Left lung (tissue), 10 donors: ENCODE measurements around the gene MYH9. TPM values are rescaled to one million over a fixed set of nuclear protein-coding genes. Genes with fewer than 3 reads are reported as not detected.

Experiments
- ATAC-seq: fragments of 200-7000 bp; cut with Tn5 transposase; one replicate; pipeline ENCODE4 v1.9.1; 2020; ENCODE audit warnings: moderate library complexity
- DNase-seq, 4 donors: peaks; one replicate each; pipeline ENCODE4 v3.0.0-alpha.2; 2013 to 2020
- H3K27ac ChIP-seq, 2 donors: fragments of 200-600 bp; sonication (generic) in 1 of 2; one replicate each; pipeline versions ENCODE4 v1.5.0 to v1.8.0; 2020 to 2021
- H3K27me3 ChIP-seq, 2 donors: fragments of 200-600 bp; sonication (generic) in 1 of 2; one replicate each; pipeline versions ENCODE4 v1.5.0 to v1.8.0; 2020 to 2021
- H3K36me3 ChIP-seq, 2 donors: fragments of 200-600 bp; sonication (generic) in 1 of 2; one replicate each; pipeline versions ENCODE4 v1.5.0 to v1.8.0; 2020 to 2021
- H3K4me1 ChIP-seq, 2 donors: fragments of 200-600 bp; one replicate each; pipeline ENCODE4 v1.8.0; 2021
- H3K4me3 ChIP-seq, 2 donors: fragments of 200-600 bp; sonication (generic) in 1 of 2; one replicate each; pipeline versions ENCODE4 v1.5.0 to v1.8.0; 2020 to 2021; ENCODE audit warnings: mild to moderate bottlenecking in 1 of 2
- H3K9me3 ChIP-seq, 2 donors: fragments of 200-600 bp; sonication (generic) in 1 of 2; one replicate each; pipeline versions ENCODE4 v1.5.0 to v1.8.0; 2020 to 2021
- intact Hi-C, 2 donors: fragments of 100-400 bp; cut with DNase I; formaldehyde crosslinking; loops; one replicate each; pipeline versions ENCODE4 v1.11.2 to v1.14.2; 2022
- polyA plus RNA-seq, 6 donors: library from polyadenylated mRNA; unstranded; fragments of 120-200 nt; gene quantifications; one replicate each; pipeline ENCODE4 v1.2.1, GENCODE V29; 2013; ENCODE audit not compliant: insufficient read length in 6 of 6
- total RNA-seq, 2 donors: library from RNA; stranded (reverse); fragmentation: NEBNext Ultra II Directional; extraction: Animal tissue kit (Norgen Biotek cat#: 25700); gene quantifications; one replicate each; pipeline ENCODE4 v1.2.1, GENCODE V29; 2021
- TF ChIP-seq, protein P1 (sequence below), 2 donors: fragments of 200-600 bp; sonication (generic) in 1 of 2; IDR thresholded peaks; one replicate each; pipeline versions ENCODE4 v1.5.0 to v1.8.0; 2021; ENCODE audit warnings: antibody characterized with exemption in 2 of 2
- donor health status: DM: no; HTN: yes; CAD: no.
- donor health status: DM: no; HTN: no; CAD: no.

Gene MYH9
- total and polyA plus RNA-seq, 8 donors = 225 to 761 (median 270) TPM

DNA sequence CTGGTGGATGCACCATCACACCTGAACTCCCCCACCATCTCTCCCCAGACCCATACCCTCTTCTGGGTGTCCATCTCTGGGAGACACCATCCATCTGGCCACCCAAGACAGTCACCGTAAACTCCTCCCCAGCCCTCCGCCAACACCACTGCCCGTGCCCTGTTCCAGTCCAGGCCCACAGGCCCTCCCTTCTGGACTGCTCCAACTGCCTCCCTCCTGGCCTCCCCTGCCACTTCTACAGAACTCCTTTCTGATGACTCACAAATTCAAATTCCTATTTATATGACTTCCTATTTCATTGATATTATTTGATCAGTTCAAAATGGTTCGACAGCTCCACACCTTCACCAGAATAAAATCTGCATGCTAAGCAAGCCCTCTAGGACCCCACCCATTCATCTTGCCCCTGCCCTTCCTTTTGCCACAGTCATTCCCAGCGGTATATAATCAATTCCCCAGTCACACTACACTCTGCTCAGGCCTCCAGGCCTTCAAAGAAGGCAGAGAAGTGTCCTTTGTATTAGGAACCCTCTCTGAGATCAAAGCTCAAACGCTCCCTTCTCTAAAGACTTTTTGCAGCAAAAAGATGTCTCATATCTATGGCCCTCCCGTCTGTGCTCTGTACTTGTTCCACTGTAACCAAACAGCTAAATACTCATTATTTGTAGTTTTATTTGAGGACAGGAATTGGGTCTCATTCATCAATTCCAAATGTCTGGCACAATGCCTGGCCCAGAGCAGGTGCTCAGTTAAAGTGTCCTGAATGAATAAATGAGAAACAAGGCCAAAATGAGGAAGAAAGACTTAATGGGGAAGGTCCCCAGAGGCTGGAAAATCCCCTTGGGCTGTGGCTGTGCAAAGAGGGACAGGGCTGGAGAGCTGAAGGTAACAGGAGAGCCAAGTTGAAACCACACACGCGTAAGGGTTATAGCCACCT, 29.0 kb downstream of the MYH9 start:
- Histone ChIP-seq H3K9me3 (no peaks in the 10 kb centered on the region), H3K27me3 (no peaks in the 10 kb centered on the region), H3K27ac (peak overlapping the region; percentile 70 to 83), H3K4me1 (peaks cover 71 to 97% of the 10 kb centered on the region in 2 donors), H3K4me3 (no peak overlapping the region), H3K36me3 (peaks cover 0 to 13% of the 10 kb centered on the region in 2 donors)
- no peak for DNase-seq
- TF ChIP-seq, protein P1, sequence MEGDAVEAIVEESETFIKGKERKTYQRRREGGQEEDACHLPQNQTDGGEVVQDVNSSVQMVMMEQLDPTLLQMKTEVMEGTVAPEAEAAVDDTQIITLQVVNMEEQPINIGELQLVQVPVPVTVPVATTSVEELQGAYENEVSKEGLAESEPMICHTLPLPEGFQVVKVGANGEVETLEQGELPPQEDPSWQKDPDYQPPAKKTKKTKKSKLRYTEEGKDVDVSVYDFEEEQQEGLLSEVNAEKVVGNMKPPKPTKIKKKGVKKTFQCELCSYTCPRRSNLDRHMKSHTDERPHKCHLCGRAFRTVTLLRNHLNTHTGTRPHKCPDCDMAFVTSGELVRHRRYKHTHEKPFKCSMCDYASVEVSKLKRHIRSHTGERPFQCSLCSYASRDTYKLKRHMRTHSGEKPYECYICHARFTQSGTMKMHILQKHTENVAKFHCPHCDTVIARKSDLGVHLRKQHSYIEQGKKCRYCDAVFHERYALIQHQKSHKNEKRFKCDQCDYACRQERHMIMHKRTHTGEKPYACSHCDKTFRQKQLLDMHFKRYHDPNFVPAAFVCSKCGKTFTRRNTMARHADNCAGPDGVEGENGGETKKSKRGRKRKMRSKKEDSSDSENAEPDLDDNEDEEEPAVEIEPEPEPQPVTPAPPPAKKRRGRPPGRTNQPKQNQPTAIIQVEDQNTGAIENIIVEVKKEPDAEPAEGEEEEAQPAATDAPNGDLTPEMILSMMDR (IDR thresholded peaks at IDR 0.05) = no peak
- peak; percentile 9 for ATAC-seq
- intact Hi-C loops = no loop called here

DNA sequence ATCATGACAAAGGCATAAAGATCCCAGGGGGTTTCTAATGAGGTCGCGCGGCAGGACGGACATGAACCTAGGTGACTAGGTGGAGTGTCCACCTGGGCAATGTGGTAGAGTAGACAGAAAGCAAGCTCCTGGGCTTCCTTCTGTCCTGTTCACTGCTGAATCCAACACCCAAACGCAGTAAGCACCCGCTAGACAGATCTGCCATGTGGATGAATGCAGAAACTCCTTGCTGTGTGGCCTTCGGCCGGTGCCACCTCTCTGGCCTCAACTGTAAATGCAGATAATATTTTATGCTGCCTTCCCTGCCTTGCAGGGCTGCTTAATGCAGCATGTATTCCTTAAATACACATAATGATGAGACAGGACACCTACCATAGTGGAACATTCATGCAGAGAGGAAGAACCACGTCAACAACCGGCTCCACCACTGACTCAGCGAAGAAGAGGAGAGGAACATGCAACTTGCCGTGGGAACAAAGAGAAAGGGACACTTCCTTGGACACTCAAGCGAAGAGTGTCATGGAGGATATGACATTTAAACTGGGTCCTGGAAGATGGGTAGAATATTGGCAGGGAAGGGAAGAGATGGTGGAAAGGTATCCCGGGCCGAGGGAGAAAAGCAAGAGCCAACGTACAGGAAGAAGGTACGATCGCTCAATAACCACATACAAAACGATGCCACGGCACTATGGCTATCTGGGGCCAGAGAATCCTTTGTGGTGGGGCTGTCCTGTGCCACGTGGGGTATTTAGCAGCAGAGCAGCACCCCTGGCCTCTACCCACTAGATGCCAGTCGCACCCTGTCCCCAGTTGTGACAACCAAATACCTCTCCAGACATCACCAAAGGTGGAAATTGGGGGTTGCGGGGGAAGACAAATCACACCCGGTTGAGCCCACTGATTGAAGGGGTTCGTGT, 30.8 kb downstream of the MYH9 start:
- Histone ChIP-seq H3K27ac (peak overlapping the region; percentile 70 to 83), H3K9me3 (no peaks in the 10 kb centered on the region), H3K4me1 (peaks cover 61 to 97% of the 10 kb centered on the region in 2 donors), H3K27me3 (no peaks in the 10 kb centered on the region), H3K36me3 (peaks cover 0 to 6% of the 10 kb centered on the region in 2 donors), H3K4me3 (no peak overlapping the region)
- intact Hi-C loops = no loop called here
- ATAC-seq (no peak), DNase-seq (no peak)
- TF ChIP-seq, protein P1 (IDR thresholded peaks at IDR 0.05) = no peak

DNA sequence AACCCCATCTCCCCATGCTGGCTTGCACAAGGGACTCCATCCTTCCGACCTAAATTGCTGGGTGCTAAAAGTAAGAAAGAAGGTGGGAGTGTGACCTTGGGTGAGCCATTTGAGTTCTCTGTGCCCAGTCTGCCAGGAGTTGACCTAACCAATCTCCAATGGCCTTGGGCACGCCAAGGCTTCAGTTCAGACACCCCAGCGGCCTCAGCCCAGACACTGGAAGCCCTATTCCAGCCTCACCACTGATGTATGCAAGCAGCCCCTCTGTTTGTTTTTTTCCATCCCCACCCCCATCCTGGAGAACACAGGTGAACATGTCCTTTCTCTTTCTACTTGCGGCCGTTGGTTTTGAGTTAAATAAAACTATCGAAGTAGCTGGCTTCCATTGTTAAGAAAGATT, 31.9 kb downstream of the MYH9 start:
- TF ChIP-seq, protein P1 (IDR thresholded peaks at IDR 0.05) = no peak
- peaks cover 61 to 97% of the 10 kb centered on the region in 2 donors for H3K4me1 ChIP-seq
- peaks cover 0 to 3% of the 10 kb centered on the region in 2 donors for H3K36me3 ChIP-seq
- ATAC-seq = no peak
- H3K27me3 ChIP-seq = no peaks in the 10 kb centered on the region
- H3K4me3 ChIP-seq = no peak overlapping the region
- H3K27ac ChIP-seq = peak overlapping the region; percentile 76 to 83
- DNase-seq = no peak
- no peaks in the 10 kb centered on the region for H3K9me3 ChIP-seq
- intact Hi-C loops = no loop called here

DNA sequence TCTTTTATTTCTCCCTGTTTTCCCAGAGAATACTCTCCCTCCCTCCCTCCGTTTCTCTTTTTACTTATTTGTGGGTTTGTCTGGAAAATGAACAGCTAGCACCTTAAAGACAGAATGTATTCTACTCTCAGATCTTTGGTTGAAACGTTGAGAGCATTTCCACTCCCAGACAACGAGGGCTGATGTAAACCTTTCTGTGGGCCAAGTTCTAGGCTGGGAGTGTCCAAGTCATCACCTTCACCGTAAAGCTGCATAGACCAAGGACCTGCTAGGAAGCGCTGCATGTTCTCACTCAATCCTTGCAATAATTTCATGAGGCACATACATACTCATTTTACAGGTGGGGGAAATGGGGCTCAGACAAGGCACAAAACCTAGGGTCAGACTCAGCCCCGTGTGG, 32.4 kb downstream of the MYH9 start:
- TF ChIP-seq, protein P1 (IDR thresholded peaks at IDR 0.05) = no peak
- DNase-seq (no peak), ATAC-seq (no peak)
- no peaks in the 10 kb centered on the region for H3K27me3 ChIP-seq
- H3K27ac ChIP-seq = peak overlapping the region; percentile 76 to 83
- H3K4me3 ChIP-seq = no peak overlapping the region
- H3K4me1 ChIP-seq = peaks cover 61 to 97% of the 10 kb centered on the region in 2 donors
- intact Hi-C loops = no loop called here
- H3K36me3 ChIP-seq = peaks cover 0 to 3% of the 10 kb centered on the region in 2 donors
- no peaks in the 10 kb centered on the region for H3K9me3 ChIP-seq
